K562 (cell line): Measurements from ENCODE around the gene SAMD8. TPM values are rescaled to one million over a fixed set of nuclear protein-coding genes. Genes with fewer than 3 reads are reported as not detected.
A peak's percentile ranks its signal among the peaks of the same experiment; 100 is the strongest.

Experiments used
- ATAC-seq: fragments of 200-7000 bp; cut with Tn5 transposase; 3 replicates; pipeline ENCODE4 v1.9.1; 2020; ENCODE audit warnings: moderate library complexity
- BruUV-seq: library from RNA; stranded (reverse); fragments of 400-500 nt; replicated peaks from 2 replicates; lab custom pipeline; 2021; lab: Mats Ljungman, UMichigan
- CTCF ChIA-PET: fragments of 300-600 bp; formaldehyde crosslinking; extraction: SDS; loops from one replicate; lab custom pipeline; 2021; ENCODE audit warnings: low intra/inter-chr PET ratio; lab: Yijun Ruan, JAX
- POLR2A ChIA-PET: fragments of 300-600, 350-650 bp; sonication (Branson Sonifier 250); formaldehyde crosslinking; extraction: SDS; loops from one replicate; lab custom pipeline; 2021; ENCODE audit warnings: antibody characterized with exemption, inconsistent platforms; lab: Yijun Ruan, JAX
- DNase-seq, 4 experiments: peaks; one replicate each; pipeline versions ENCODE4 v3.0.0 to v3.0.0-alpha.2; 2011 to 2018; ENCODE audit warnings: low spot score in 3 of 4, mixed read lengths in 3 of 4; ENCODE audit errors: extremely low read depth in 1 of 4
- FAIRE-seq: peaks from 2 replicates; lab custom pipeline; 2011; peaks lifted over from hg19 to GRCh38; lab: Jason Lieb, UNC
- H2AFZ ChIP-seq: 2 replicates; pipeline ENCODE4 v1.6.0; 2011; ENCODE audit warnings: low read depth, low read length, control low read depth, inconsistent platforms
- H3K27ac ChIP-seq: fragments of 200-600 bp; 3 replicates; pipeline ENCODE4 v1.8.0; 2011; ENCODE audit warnings: low read depth, mild to moderate bottlenecking, control low read depth, inconsistent platforms, low read length, moderate library complexity, mixed read lengths; ENCODE audit errors: extremely low read depth
- H3K27me3 ChIP-seq, 2 experiments: fragments of 300-600 bp in 1 of 2; 2 replicates in 1 of 2; 3 replicates in 1 of 2; pipeline versions ENCODE4 v1.6.0 to v1.8.0; 2011; ENCODE audit warnings: inconsistent platforms in 2 of 2, low read length in 2 of 2, mild to moderate bottlenecking in 1 of 2, mixed read lengths in 1 of 2, moderate library complexity in 1 of 2; ENCODE audit not compliant: control insufficient read depth in 2 of 2, insufficient read depth in 2 of 2
- H3K36me3 ChIP-seq: fragments of 300-600 bp; 3 replicates; pipeline ENCODE4 v1.8.0; 2011; ENCODE audit warnings: mild to moderate bottlenecking, low read length, inconsistent platforms; ENCODE audit not compliant: control insufficient read depth, insufficient read depth
- H3K4me1 ChIP-seq, 2 experiments: fragments of 200-600 bp in 1 of 2; replicated peaks in 1 of 2; 2 replicates in 1 of 2; 3 replicates in 1 of 2; pipeline versions ENCODE4 v1.5.1 to v1.8.0; 2011; ENCODE audit warnings: inconsistent platforms in 2 of 2, low read length in 2 of 2, mild to moderate bottlenecking in 1 of 2, mixed read lengths in 1 of 2, moderate library complexity in 1 of 2; ENCODE audit not compliant: control insufficient read depth in 2 of 2, insufficient read depth in 2 of 2
- H3K4me2 ChIP-seq: 2 replicates; pipeline ENCODE4 v1.6.1; 2011; ENCODE audit warnings: low read length, control low read depth, inconsistent platforms, mixed read lengths; ENCODE audit not compliant: insufficient read depth
- H3K4me3 ChIP-seq: fragments of 200-600 bp; sonication (generic), shearing (Covaris generic); 2 replicates; pipeline ENCODE4 v1.5.1; 2016; ENCODE audit warnings: control low read depth, inconsistent platforms
- H3K79me2 ChIP-seq: fragments of 200-600 bp; 3 replicates; pipeline ENCODE4 v1.8.0; 2011; ENCODE audit warnings: low read length, inconsistent platforms; ENCODE audit not compliant: control insufficient read depth, insufficient read depth
- H3K9ac ChIP-seq, 2 experiments: 2 replicates each; pipeline versions ENCODE4 v1.6.0 to v1.6.1; 2011; ENCODE audit warnings: low read depth in 2 of 2, low read length in 2 of 2, control low read depth in 1 of 2, inconsistent platforms in 1 of 2, mild to moderate bottlenecking in 1 of 2, mixed read lengths in 1 of 2; ENCODE audit not compliant: insufficient read depth in 1 of 2
- H3K9me1 ChIP-seq: one replicate; pipeline ENCODE4 v1.6.0; 2011; ENCODE audit warnings: inconsistent platforms, mild to moderate bottlenecking, low read length, moderate library complexity; ENCODE audit not compliant: control insufficient read depth, insufficient read depth
- H3K9me3 ChIP-seq: replicated peaks from 2 replicates; pipeline ENCODE4 v1.5.1; 2011; ENCODE audit warnings: low read depth, low read length, inconsistent platforms; ENCODE audit not compliant: control insufficient read depth, insufficient read depth
- H4K20me1 ChIP-seq: replicated peaks from 2 replicates; pipeline ENCODE4 v1.6.1; 2011; ENCODE audit warnings: low read length, inconsistent platforms, mixed read lengths; ENCODE audit not compliant: control insufficient read depth, insufficient read depth
- DDX20 ChIP-seq: fragments of 450-650 bp; IDR thresholded peaks from 2 replicates; pipeline ENCODE4 v1.6.1; 2016; ENCODE audit warnings: missing genetic modification characterization, low read depth, mild to moderate bottlenecking, missing compliant biosample characterization, moderate library complexity
- EP400 ChIP-seq: fragments of 450-650 bp; IDR thresholded peaks from 2 replicates; pipeline ENCODE4 v1.6.1; 2017; ENCODE audit warnings: antibody characterized with exemption, mild to moderate bottlenecking, moderate library complexity
- FOSL1 ChIP-seq: fragments of 200-800 bp; sonication (Bioruptor generic); conservative IDR thresholded peaks from 2 replicates; pipeline ENCODE4 v1.6.1; 2016; ENCODE audit warnings: missing genetic modification characterization, missing compliant biosample characterization
- HMGXB4 ChIP-seq: sonication (generic); formaldehyde crosslinking; IDR thresholded peaks from 2 replicates; pipeline ENCODE4 v1.8.1; 2023; ENCODE audit warnings: mild to moderate bottlenecking, missing genetic modification reagents
- HOXB6 ChIP-seq: fragments of 250-450 bp; sonication (Bioruptor Pico); IDR thresholded peaks from 2 replicates; pipeline ENCODE4 v1.5.1; 2022; ENCODE audit warnings: mild to moderate bottlenecking, borderline replicate concordance
- PCBP2 ChIP-seq: fragments of 200-400 bp; formaldehyde crosslinking; IDR thresholded peaks from 2 replicates; pipeline ENCODE4 v1.6.1; 2018; ENCODE audit warnings: low read length, low read depth, mild to moderate bottlenecking, moderate library complexity; ENCODE audit not compliant: poor library complexity, severe bottlenecking
- POLR3G ChIP-seq: IDR thresholded peaks from 2 replicates; pipeline ENCODE4 v1.6.1; 2011; ENCODE audit not compliant: insufficient read length, insufficient replicate concordance; ENCODE audit errors: extremely low read depth
- U2AF1 ChIP-seq: fragments of 200-400 bp; formaldehyde crosslinking; optimal IDR thresholded peaks from 2 replicates; pipeline ENCODE3; 2017; ENCODE audit warnings: mild to moderate bottlenecking, low read depth, low read length, moderate library complexity
- ZBTB7A ChIP-seq: IDR thresholded peaks from 2 replicates; pipeline ENCODE4 v1.6.1; 2011; ENCODE audit warnings: low read depth, mild to moderate bottlenecking, low read length, moderate library complexity, borderline replicate concordance; ENCODE audit not compliant: control insufficient read depth
- ZNF507 ChIP-seq: conservative IDR thresholded peaks from 2 replicates; pipeline ENCODE4 v1.6.1; 2017; ENCODE audit warnings: missing genetic modification characterization, missing compliant biosample characterization
- whole genome bisulfite sequencing: fragments of 100-300 bp; shearing (Covaris generic); methylation state at CpG from one replicate; pipeline ENCODE4 v1.1.6; 2016; ENCODE audit warnings: low coverage, mixed read lengths; ENCODE audit not compliant: insufficient coverage; ENCODE audit errors: missing lambda C conversion rate; 5-methylcytosine and 5-hydroxymethylcytosine counted together
- in situ Hi-C: fragments of 300-500 bp; cut with MboI; formaldehyde crosslinking; loops from 4 replicates; pipeline ENCODE4 v1.15.0; 2018; ENCODE audit warnings: inconsistent platforms, mixed read lengths
- intact Hi-C: fragments of 100-400 bp; cut with micrococcal nuclease; formaldehyde crosslinking; loops from 2 replicates; pipeline ENCODE4 v1.14.2; 2022
- polyA plus RNA-seq, 8 experiments: library from polyadenylated mRNA; depleted of rRNA in 4 of 8; stranded (reverse) in 5 of 8; unstranded in 3 of 8; fragments of >200 nt; fragmentation: Nextera tagmentation in 2 of 8; fragmentation: Illumina TruSeq in 1 of 8; extraction: Ambion mirVana in 2 of 8; extraction: Trizol in 1 of 8; gene quantifications; 2 replicates each; pipeline versions ENCODE4 v1.2.1 to v1.2.3, GENCODE V29; 2011 to 2014; ENCODE audit warnings: inconsistent platforms in 1 of 8, missing spikeins in 1 of 8
- total RNA-seq, 7 experiments: library from RNA; depleted of rRNA in 6 of 7; stranded (reverse); fragments of >200 nt in 6 of 7; fragmentation: Illumina TruSeq in 2 of 7; extraction: Trizol in 2 of 7; gene quantifications; 2 replicates each; pipeline versions ENCODE4 v1.2.1 to v1.2.3, GENCODE V29; 2011 to 2021; ENCODE audit warnings: low replicate concordance in 1 of 7
- TF ChIP-seq, protein P1 (sequence below): fragments of 450-650 bp; formaldehyde crosslinking; IDR thresholded peaks from 2 replicates; pipeline ENCODE4 v1.4.0; 2020; ENCODE audit warnings: mild to moderate bottlenecking
- TF ChIP-seq, protein P2 (sequence below): fragments of 250-450 bp; sonication (Bioruptor Pico); IDR thresholded peaks from 2 replicates; pipeline ENCODE4 v1.9.0; 2021; ENCODE audit warnings: mild to moderate bottlenecking
- TF ChIP-seq, protein P3 (sequence below): fragments of 450-650 bp; formaldehyde crosslinking; IDR thresholded peaks from 2 replicates; pipeline ENCODE4 v1.4.0; 2022; ENCODE audit warnings: mild to moderate bottlenecking, moderate library complexity

Gene SAMD8
- total and polyA plus RNA-seq, 9 of the 15 experiments (the other 6 are each of a cell fraction or from before 2014, with no cell fraction given): 2.7 to 16.1 (median 6.2) TPM

- TF ChIP-seq, protein P1, sequence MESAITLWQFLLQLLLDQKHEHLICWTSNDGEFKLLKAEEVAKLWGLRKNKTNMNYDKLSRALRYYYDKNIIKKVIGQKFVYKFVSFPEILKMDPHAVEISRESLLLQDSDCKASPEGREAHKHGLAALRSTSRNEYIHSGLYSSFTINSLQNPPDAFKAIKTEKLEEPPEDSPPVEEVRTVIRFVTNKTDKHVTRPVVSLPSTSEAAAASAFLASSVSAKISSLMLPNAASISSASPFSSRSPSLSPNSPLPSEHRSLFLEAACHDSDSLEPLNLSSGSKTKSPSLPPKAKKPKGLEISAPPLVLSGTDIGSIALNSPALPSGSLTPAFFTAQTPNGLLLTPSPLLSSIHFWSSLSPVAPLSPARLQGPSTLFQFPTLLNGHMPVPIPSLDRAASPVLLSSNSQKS (CRISPR knock-in tag): no peak
- TF ChIP-seq U2AF1 (no peak), POLR3G (no peak), HOXB6 (CRISPR knock-in tag) (no peak)
- TF ChIP-seq, protein P2, sequence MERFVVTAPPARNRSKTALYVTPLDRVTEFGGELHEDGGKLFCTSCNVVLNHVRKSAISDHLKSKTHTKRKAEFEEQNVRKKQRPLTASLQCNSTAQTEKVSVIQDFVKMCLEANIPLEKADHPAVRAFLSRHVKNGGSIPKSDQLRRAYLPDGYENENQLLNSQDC: no peak
- TF ChIP-seq, all 486 proteins: peak for 80
These were observed 26.3 kb downstream of the SAMD8 start (continued) for GRCh38 chr10:75137533-75138438.

- 63% methylated on average over 4 of the region's 4 CpGs for WGBS
- TF ChIP-seq ZBTB7A: no peak
- TF ChIP-seq, protein P3, sequence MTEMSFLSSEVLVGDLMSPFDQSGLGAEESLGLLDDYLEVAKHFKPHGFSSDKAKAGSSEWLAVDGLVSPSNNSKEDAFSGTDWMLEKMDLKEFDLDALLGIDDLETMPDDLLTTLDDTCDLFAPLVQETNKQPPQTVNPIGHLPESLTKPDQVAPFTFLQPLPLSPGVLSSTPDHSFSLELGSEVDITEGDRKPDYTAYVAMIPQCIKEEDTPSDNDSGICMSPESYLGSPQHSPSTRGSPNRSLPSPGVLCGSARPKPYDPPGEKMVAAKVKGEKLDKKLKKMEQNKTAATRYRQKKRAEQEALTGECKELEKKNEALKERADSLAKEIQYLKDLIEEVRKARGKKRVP: no peak
- no peak for TF ChIP-seq HMGXB4 (CRISPR knock-in tag)
- no peak for TF ChIP-seq PCBP2
- no peak for TF ChIP-seq DDX20 (tag)
- TF ChIP-seq EP400: no peak
- peak; percentile 46 for TF ChIP-seq FOSL1
- TF ChIP-seq ZNF507 (tag): no peak
- ATAC-seq (no peak), DNase-seq (no peak), FAIRE-seq (no peak)
- Histone ChIP-seq H3K4me3 (no peak overlapping the region), H3K36me3 (no peaks in the 10 kb centered on the region), H3K79me2 (peaks cover 15% of the 10 kb centered on the region; the same call in 2 of the 3 replicates), H3K27me3 (no peaks in the 10 kb centered on the region), H2AFZ (no peak overlapping the region), H4K20me1 (peaks cover 6% of the 10 kb centered on the region; the same call in 1 of the 2 replicates), H3K9me1 (no peaks in the 10 kb centered on the region), H3K4me1 (peaks cover 17 to 21% of the 10 kb centered on the region in 2 experiments), H3K9ac (no peak overlapping the region), H3K9me3 (no peaks in the 10 kb centered on the region), H3K4me2 (no peak overlapping the region), H3K27ac (no peak overlapping the region)
- POLR2A ChIA-PET: interaction anchor here (0.7 to 0.9 kb wide), 2 partner anchors 11 to 92 kb away, joined by 4 read pairs; no protein-coding TSS in a partner anchor
- in situ Hi-C loops (no loop called here), intact Hi-C loops (no loop called here)
- BruUV-seq: no TSS peak
- CTCF ChIA-PET: no interaction called here
These were observed 28.8 kb downstream of the SAMD8 start for GRCh38 chr10:75140246-75140645.
